Measurements from ENCODE around the gene SNRNP25.

Gene SNRNP25

DNA sequence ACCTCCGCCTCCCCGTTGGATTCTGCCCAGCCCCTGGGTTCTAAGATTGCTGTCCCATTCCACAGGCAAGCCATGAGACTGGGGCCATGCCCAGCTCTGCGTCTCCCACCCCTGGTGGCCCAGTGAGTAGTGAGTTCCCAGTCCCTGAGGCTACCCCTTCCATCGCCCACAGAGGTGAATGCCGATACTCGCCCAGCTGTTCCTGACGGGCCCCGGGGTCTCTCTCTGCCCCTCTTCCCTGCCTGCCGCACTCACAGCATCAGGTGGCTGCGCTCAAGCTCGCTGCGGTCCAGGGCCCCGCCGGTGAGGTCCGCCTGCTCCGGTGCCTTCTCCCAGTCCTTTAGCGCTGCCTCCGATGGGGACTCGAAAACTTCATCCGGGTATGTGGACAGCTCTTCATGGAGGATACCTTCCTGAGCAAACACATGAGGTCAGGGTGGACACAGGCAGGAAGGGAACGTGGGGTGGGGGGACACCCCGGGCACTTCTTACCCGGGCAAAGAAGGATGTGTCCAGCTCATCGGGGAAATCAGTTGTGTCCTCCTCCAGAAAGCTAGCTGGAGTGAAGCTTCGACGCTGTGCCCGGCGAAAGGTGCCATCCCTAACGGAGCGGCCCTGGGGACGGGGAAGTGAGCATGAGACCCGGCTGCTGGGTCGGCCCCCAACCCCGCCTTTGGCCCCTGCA is 8.8 kb downstream of the SNRNP25 start:
- no peak overlapping the region for H3K27ac ChIP-seq (ENCODE audit: extremely low read depth, low read depth, low read length)
- no peaks in the 10 kb centered on the region for H3K9me3 ChIP-seq (ENCODE audit: control insufficient read depth, insufficient read depth, low read depth, low read length)
- TF ChIP-seq WT1 (tag by site-specific recombination; IDR thresholded peaks at IDR 0.05) = no peak
- TF ChIP-seq ZNF433 (tag by site-specific recombination; IDR thresholded peaks at IDR 0.05; ENCODE audit: low read depth) = no peak
- TF ChIP-seq ZNF530 (tag by site-specific recombination; IDR thresholded peaks at IDR 0.05; ENCODE audit: low read depth) = no peak
- TF ChIP-seq, protein P1, sequence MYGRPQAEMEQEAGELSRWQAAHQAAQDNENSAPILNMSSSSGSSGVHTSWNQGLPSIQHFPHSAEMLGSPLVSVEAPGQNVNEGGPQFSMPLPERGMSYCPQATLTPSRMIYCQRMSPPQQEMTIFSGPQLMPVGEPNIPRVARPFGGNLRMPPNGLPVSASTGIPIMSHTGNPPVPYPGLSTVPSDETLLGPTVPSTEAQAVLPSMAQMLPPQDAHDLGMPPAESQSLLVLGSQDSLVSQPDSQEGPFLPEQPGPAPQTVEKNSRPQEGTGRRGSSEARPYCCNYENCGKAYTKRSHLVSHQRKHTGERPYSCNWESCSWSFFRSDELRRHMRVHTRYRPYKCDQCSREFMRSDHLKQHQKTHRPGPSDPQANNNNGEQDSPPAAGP (tag by site-specific recombination; IDR thresholded peaks at IDR 0.05) = no peak
- TF ChIP-seq ZNF23 (tag by site-specific recombination; IDR thresholded peaks at IDR 0.05; ENCODE audit: borderline replicate concordance) = no peak
- TF ChIP-seq HOXA7 (CRISPR knock-in tag; IDR thresholded peaks at IDR 0.05; ENCODE audit: borderline replicate concordance) = no peak
- no peak for TF ChIP-seq ZNF302 (tag by site-specific recombination; IDR thresholded peaks at IDR 0.05; ENCODE audit: low read depth)
- peaks cover 0 to 64% of the 10 kb centered on the region in 2 experiments; a peak in 1 of 3 replicates for H3K36me3 ChIP-seq (ENCODE audit: control insufficient read depth in 2 of 2, insufficient read depth in 1 of 2, low read length in 2 of 2)
- H3K4me1 ChIP-seq (ENCODE audit: control insufficient read depth, insufficient read depth, low read length) = no peaks in the 10 kb centered on the region
- no peak overlapping the region for H3K4me3 ChIP-seq (ENCODE audit: low read depth, low read length)
- ChIA-PET CTCF (interaction anchor here (0.7 to 6.3 kb wide), 5 partner anchors 16 to 300 kb away, joined by 3 to 245 read pairs (median 3); no protein-coding TSS in a partner anchor), POLR2A (interaction anchor here (2.2 kb wide), 1 partner anchor 9 kb away, joined by 13 read pairs; the partner anchor contains the start of genes POLR3K and SNRNP25)

GRCh38 chr16:62968-63391 is 9.4 kb downstream of the SNRNP25 start:
- H3K4me3 ChIP-seq (ENCODE audit: low read depth, low read length) = no peak overlapping the region
- H3K27ac ChIP-seq (ENCODE audit: extremely low read depth, low read depth, low read length) = no peak overlapping the region
- ChIA-PET CTCF (interaction anchor here (0.8 to 6.3 kb wide), 6 partner anchors 10 to 300 kb away, joined by 3 to 245 read pairs (median 24); partner anchors contain the start of genes POLR3K and SNRNP25), POLR2A (interaction anchor here (2.2 kb wide), 1 partner anchor 10 kb away, joined by 13 read pairs; the partner anchor contains the start of genes POLR3K and SNRNP25)
- H3K4me1 ChIP-seq (ENCODE audit: control insufficient read depth, insufficient read depth, low read length) = no peaks in the 10 kb centered on the region
- TF ChIP-seq, protein P2, sequence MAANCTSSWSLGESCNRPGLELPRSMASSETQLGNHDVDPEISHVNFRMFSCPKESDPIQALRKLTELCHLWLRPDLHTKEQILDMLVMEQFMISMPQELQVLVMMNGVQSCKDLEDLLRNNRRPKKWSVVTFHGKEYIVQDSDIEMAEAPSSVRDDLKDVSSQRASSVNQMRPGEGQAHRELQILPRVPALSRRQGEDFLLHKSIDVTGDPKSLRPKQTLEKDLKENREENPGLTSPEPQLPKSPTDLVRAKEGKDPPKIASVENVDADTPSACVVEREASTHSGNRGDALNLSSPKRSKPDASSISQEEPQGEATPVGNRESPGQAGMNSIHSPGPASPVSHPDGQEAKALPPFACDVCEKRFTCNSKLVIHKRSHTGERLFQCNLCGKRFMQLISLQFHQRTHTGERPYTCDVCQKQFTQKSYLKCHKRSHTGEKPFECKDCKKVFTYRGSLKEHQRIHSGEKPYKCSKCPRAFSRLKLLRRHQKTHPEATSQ (tag by site-specific recombination; IDR thresholded peaks at IDR 0.05) = no peak
- no peak for TF ChIP-seq REPIN1 (tag by site-specific recombination; IDR thresholded peaks at IDR 0.05; ENCODE audit: low read depth)
- TF ChIP-seq ZNF510 (tag by site-specific recombination; IDR thresholded peaks at IDR 0.05; ENCODE audit: insufficient replicate concordance) = no peak
- no peak for TF ChIP-seq OVOL3 (tag by site-specific recombination; IDR thresholded peaks at IDR 0.05)
- no peak for TF ChIP-seq ZNF140 (tag by site-specific recombination; IDR thresholded peaks at IDR 0.05)
- no peak for TF ChIP-seq ZNF423 (tag by site-specific recombination; IDR thresholded peaks at IDR 0.05)
- no peak for TF ChIP-seq ZNF621 (tag by site-specific recombination; IDR thresholded peaks at IDR 0.05)
- no peak for TF ChIP-seq WT1 (tag by site-specific recombination; IDR thresholded peaks at IDR 0.05)
- no peak for TF ChIP-seq ZNF747 (tag by site-specific recombination; IDR thresholded peaks at IDR 0.05)
- no peak for TF ChIP-seq ZNF514 (tag by site-specific recombination; IDR thresholded peaks at IDR 0.05)
- no peak for TF ChIP-seq ZSCAN30 (tag by site-specific recombination; IDR thresholded peaks at IDR 0.05)
- TF ChIP-seq ZNF658 (tag by site-specific recombination; IDR thresholded peaks at IDR 0.05) = no peak
- no peak for TF ChIP-seq ZNF560 (tag by site-specific recombination; IDR thresholded peaks at IDR 0.05; ENCODE audit: borderline replicate concordance)
- no peak for TF ChIP-seq ZNF580 (tag by site-specific recombination; IDR thresholded peaks at IDR 0.05)
- no peak for TF ChIP-seq ZNF670 (tag by site-specific recombination; IDR thresholded peaks at IDR 0.05; ENCODE audit: low read depth)
- no peak for TF ChIP-seq SCRT1 (tag by site-specific recombination; IDR thresholded peaks at IDR 0.05; ENCODE audit: borderline replicate concordance)
- no peak for TF ChIP-seq KLF10 (tag by site-specific recombination; IDR thresholded peaks at IDR 0.05)
- H3K36me3 ChIP-seq (ENCODE audit: control insufficient read depth in 2 of 2, insufficient read depth in 1 of 2, low read length in 2 of 2) = peaks cover 0 to 59% of the 10 kb centered on the region in 2 experiments; a peak in 1 of 3 replicates
- no peaks in the 10 kb centered on the region for H3K9me3 ChIP-seq (ENCODE audit: control insufficient read depth, insufficient read depth, low read depth, low read length)
